Liver (tissue), 9 donors: ENCODE data around the gene MACROD1. TPM values are rescaled to one million over a fixed set of nuclear protein-coding genes. Genes with fewer than 3 reads are reported as not detected.

Experiments
- DNase-seq: peaks from one replicate; pipeline ENCODE4 v3.0.0-alpha.2; 2017; ENCODE audit warnings: low spot score
- H3K27ac ChIP-seq, 2 donors: one replicate each; pipeline ENCODE4 v1.7.0; 2013; ENCODE audit warnings: inconsistent platforms in 2 of 2, low read length in 2 of 2, control low read depth in 1 of 2, low read depth in 1 of 2, mild to moderate bottlenecking in 1 of 2
- H3K27me3 ChIP-seq, 4 donors: one replicate each; pipeline versions ENCODE4 v1.6.1 to v1.7.0; 2013; ENCODE audit warnings: low read length in 3 of 4, inconsistent platforms in 1 of 4, mild to moderate bottlenecking in 1 of 4, moderate library complexity in 1 of 4; ENCODE audit not compliant: control insufficient read depth in 4 of 4, insufficient read depth in 4 of 4
- H3K36me3 ChIP-seq, 4 donors: one replicate each; pipeline versions ENCODE4 v1.6.1 to v1.7.0; 2013; ENCODE audit warnings: low read length in 3 of 4, mild to moderate bottlenecking in 3 of 4, low read depth in 1 of 4, moderate library complexity in 1 of 4; ENCODE audit not compliant: control insufficient read depth in 4 of 4, insufficient read depth in 3 of 4
- H3K4me1 ChIP-seq, 4 donors: one replicate each; pipeline versions ENCODE4 v1.6.1 to v1.7.0; 2013; ENCODE audit warnings: low read length in 3 of 4, mild to moderate bottlenecking in 3 of 4, moderate library complexity in 1 of 4; ENCODE audit not compliant: control insufficient read depth in 4 of 4, insufficient read depth in 4 of 4
- H3K4me3 ChIP-seq, 3 donors: one replicate each; pipeline versions ENCODE4 v1.6.1 to v1.7.0; 2013; ENCODE audit warnings: low read length in 3 of 3, control low read depth in 1 of 3, low read depth in 1 of 3, mild to moderate bottlenecking in 1 of 3
- H3K9ac ChIP-seq, 2 donors: one replicate each; pipeline ENCODE4 v1.7.0; 2013; ENCODE audit warnings: low read length in 2 of 2, mild to moderate bottlenecking in 2 of 2, moderate library complexity in 2 of 2, control low read depth in 1 of 2, low read depth in 1 of 2
- H3K9me3 ChIP-seq, 4 donors: one replicate each; pipeline versions ENCODE4 v1.6.1 to v1.7.0; 2013; ENCODE audit warnings: low read length in 3 of 4; ENCODE audit not compliant: control insufficient read depth in 4 of 4
- CTCF ChIP-seq: fragments of 150-350 bp; IDR thresholded peaks from 2 replicates; pipeline ENCODE4 v1.5.1; 2017; ENCODE audit warnings: improper control_type of control experiment, low read depth, low read length; ENCODE audit not compliant: missing input control
- EGR1 ChIP-seq, 2 donors: IDR thresholded peaks; 2 replicates each; pipeline ENCODE4 v1.6.1; 2016 to 2018; ENCODE audit warnings: antibody characterized with exemption in 2 of 2, low read depth in 2 of 2
- FOXA1 ChIP-seq: IDR thresholded peaks from 2 replicates; pipeline ENCODE4 v1.6.1; 2016; ENCODE audit warnings: antibody characterized with exemption
- FOXA2 ChIP-seq: IDR thresholded peaks from 2 replicates; pipeline ENCODE4 v1.6.1; 2016; ENCODE audit warnings: antibody characterized with exemption
- HNF4A ChIP-seq, 2 donors: conservative IDR thresholded peaks; 2 replicates each; pipeline ENCODE4 v1.6.1; 2016; ENCODE audit warnings: antibody characterized with exemption in 2 of 2, mild to moderate bottlenecking in 2 of 2
- HNF4G ChIP-seq: IDR thresholded peaks from 2 replicates; pipeline ENCODE4 v1.6.1; 2016; ENCODE audit warnings: antibody characterized with exemption
- JUND ChIP-seq, 2 donors: IDR thresholded peaks; 2 replicates each; pipeline ENCODE4 v1.6.1; 2016; ENCODE audit warnings: antibody characterized with exemption in 2 of 2
- NR2F2 ChIP-seq: IDR thresholded peaks from 2 replicates; pipeline ENCODE4 v1.6.1; 2016; ENCODE audit warnings: antibody characterized with exemption
- REST ChIP-seq: IDR thresholded peaks from 2 replicates; pipeline ENCODE4 v1.6.1; 2016; ENCODE audit warnings: antibody characterized with exemption, mild to moderate bottlenecking
- RXRA ChIP-seq, 2 donors: IDR thresholded peaks; 2 replicates each; pipeline ENCODE4 v1.6.1; 2017 to 2018; ENCODE audit warnings: antibody characterized with exemption in 2 of 2, mild to moderate bottlenecking in 1 of 2
- SP1 ChIP-seq: IDR thresholded peaks from 2 replicates; pipeline ENCODE4 v1.6.1; 2018; ENCODE audit warnings: antibody characterized with exemption, mild to moderate bottlenecking
- TAF1 ChIP-seq: conservative IDR thresholded peaks from 2 replicates; pipeline ENCODE4 v1.6.1; 2016; ENCODE audit warnings: antibody characterized with exemption, mild to moderate bottlenecking
- YY1 ChIP-seq: IDR thresholded peaks from 2 replicates; pipeline ENCODE4 v1.6.1; 2016; ENCODE audit warnings: antibody characterized with exemption, mild to moderate bottlenecking
- WGBS: extraction: QIAGEN DNeasy Blood & Tissue Kit; methylation state at CpG from one replicate; pipeline ENCODE4 v1.1.7; 2013; 5-methylcytosine and 5-hydroxymethylcytosine counted together
- polyA plus RNA-seq, 2 donors: library from polyadenylated mRNA; stranded (reverse) in 1 of 2; unstranded in 1 of 2; fragments of 200-250 nt in 1 of 2; fragments of >200 nt in 1 of 2; fragmentation: Nextera tagmentation in 1 of 2; extraction: Ambion mirVana in 1 of 2; gene quantifications; one replicate each; pipeline versions ENCODE4 v1.2.1 to v1.2.3, GENCODE V29; 2013 to 2015
- total RNA-seq, 2 donors: library from RNA; depleted of rRNA; stranded (reverse); fragments of >200 nt; gene quantifications; one replicate each; pipeline ENCODE4 v1.2.3, GENCODE V29; 2014
- TF ChIP-seq, protein P1 (sequence below): IDR thresholded peaks from 2 replicates; pipeline ENCODE4 v1.6.1; 2016; ENCODE audit warnings: antibody characterized with exemption
- TF ChIP-seq, protein P2 (sequence below): IDR thresholded peaks from 2 replicates; pipeline ENCODE4 v1.6.1; 2016; ENCODE audit warnings: antibody characterized with exemption
- donor health status: healthy.
- donor health status: healthy.
- donor health status: healthy.
- donor health status: healthy.
- donor health status: healthy.

The MACROD1 gene
- total and polyA plus RNA-seq, 4 donors, result 8.9 to 25.9 (median 13.1) TPM

DNA sequence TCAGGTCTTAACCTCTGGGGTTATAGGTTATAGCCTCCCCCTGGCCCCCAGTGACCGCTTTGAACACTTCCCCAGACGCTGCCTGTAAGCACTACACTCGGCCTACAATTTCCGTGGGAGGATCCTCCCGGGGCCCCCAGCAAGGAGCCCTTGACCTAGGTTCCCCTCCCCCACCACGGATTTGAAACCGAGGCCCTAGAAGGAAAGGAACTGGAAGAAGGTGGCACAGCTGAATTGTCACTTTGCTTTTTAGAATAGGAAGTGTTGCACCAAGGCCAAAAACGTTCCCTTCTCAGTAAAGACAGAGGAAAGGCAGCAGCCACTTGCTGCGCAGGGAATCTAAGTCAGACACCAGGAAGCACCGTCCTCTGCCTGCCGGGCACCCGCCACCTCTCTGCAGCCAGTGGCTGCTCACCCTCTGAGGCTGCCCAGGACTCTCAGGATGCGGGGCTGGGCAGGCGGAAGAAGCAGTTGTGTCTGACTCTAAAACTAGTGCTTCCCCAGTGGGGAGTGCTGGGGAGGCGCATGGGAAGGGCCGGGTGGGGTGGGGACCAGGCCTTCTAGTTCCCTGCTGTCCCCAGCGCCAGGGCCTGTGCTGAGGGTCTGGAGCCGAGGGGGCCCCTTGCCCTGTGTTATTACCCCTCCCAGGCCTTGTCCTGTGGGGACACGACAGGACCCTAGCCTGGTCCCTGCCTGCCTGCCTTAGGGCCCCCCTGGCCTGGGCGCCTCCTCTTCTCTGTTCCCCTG lies 138.1 kb downstream of the MACROD1 start:
- Histone ChIP-seq H3K36me3 (no peaks in the 10 kb centered on the region), H3K9ac (no peak overlapping the region), H3K27ac (no peak overlapping the region), H3K27me3 (no peaks in the 10 kb centered on the region), H3K4me3 (no peak overlapping the region), H3K9me3 (no peaks in the 10 kb centered on the region), H3K4me1 (peaks cover 0 to 3% (median 1%) of the 10 kb centered on the region in 4 donors)
- WGBS, result 68% methylated on average over 20 of the region's 20 CpGs
- DNase-seq, result no peak
- no peak for TF ChIP-seq TAF1
- TF ChIP-seq NR2F2, result no peak
- no peak for TF ChIP-seq YY1
- TF ChIP-seq CTCF, result no peak
- TF ChIP-seq, protein P1, sequence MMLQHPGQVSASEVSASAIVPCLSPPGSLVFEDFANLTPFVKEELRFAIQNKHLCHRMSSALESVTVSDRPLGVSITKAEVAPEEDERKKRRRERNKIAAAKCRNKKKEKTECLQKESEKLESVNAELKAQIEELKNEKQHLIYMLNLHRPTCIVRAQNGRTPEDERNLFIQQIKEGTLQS, result no peak
- no peak for TF ChIP-seq JUND (IDR thresholded peaks at IDR 0.05)
- no peak for TF ChIP-seq REST
- TF ChIP-seq RXRA (IDR thresholded peaks at IDR 0.05), result no peak
- no peak for TF ChIP-seq SP1
- TF ChIP-seq, protein P2, sequence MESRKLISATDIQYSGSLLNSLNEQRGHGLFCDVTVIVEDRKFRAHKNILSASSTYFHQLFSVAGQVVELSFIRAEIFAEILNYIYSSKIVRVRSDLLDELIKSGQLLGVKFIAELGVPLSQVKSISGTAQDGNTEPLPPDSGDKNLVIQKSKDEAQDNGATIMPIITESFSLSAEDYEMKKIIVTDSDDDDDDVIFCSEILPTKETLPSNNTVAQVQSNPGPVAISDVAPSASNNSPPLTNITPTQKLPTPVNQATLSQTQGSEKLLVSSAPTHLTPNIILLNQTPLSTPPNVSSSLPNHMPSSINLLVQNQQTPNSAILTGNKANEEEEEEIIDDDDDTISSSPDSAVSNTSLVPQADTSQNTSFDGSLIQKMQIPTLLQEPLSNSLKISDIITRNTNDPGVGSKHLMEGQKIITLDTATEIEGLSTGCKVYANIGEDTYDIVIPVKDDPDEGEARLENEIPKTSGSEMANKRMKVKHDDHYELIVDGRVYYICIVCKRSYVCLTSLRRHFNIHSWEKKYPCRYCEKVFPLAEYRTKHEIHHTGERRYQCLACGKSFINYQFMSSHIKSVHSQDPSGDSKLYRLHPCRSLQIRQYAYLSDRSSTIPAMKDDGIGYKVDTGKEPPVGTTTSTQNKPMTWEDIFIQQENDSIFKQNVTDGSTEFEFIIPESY, result no peak
- TF ChIP-seq EGR1 (IDR thresholded peaks at IDR 0.05; ENCODE audit: low read depth in 2 of 2), result no peak
- no peak for TF ChIP-seq FOXA1
- no peak for TF ChIP-seq HNF4G
- TF ChIP-seq FOXA2, result no peak

DNA sequence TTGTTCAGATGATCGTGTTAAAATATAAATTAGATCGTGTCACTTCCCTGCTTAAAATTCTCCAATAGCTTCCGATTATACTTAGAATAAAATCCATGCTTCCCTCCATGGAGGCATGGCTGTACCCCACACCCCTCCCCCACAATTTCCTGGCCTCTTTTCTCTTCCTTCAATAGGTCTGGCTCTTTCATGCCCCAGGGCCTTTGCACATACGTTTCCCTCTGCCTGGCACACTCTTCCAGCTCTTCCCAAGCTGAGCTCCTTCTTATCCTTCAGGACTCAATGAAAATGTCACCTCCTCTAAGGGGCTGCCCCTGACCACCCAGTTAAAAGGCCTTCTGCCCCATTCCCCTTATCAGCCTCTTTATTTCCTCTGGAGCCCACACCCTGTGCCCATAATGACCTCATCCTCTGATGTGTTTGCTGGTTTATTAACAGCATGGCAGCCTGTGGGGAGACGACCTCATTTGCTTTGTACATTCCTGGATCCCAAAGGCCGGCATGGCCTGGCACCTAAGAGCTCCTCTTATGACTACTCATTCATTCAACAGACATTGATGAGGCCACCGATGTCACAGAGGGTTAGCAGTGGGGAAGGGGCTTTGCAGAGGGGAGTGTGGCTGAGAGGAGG lies 139.2 kb downstream of the MACROD1 start:
- no peaks in the 10 kb centered on the region for H3K27me3 ChIP-seq
- no peak overlapping the region for H3K27ac ChIP-seq
- no peak overlapping the region for H3K4me3 ChIP-seq
- H3K9ac ChIP-seq, result no peak overlapping the region
- WGBS, result 91% methylated on average over 7 of the region's 7 CpGs
- no peaks in the 10 kb centered on the region for H3K9me3 ChIP-seq
- no peaks in the 10 kb centered on the region for H3K36me3 ChIP-seq
- peaks cover 0 to 3% (median 1%) of the 10 kb centered on the region in 4 donors for H3K4me1 ChIP-seq
- DNase-seq, result no peak
- TF ChIP-seq SP1 (no peak), FOXA2 (no peak), TAF1 (no peak), JUND (IDR thresholded peaks at IDR 0.05) (no peak), EGR1 (IDR thresholded peaks at IDR 0.05; ENCODE audit: low read depth in 2 of 2) (no peak), HNF4A (conservative IDR thresholded peaks at IDR 0.05) (no peak), CTCF (no peak), FOXA1 (no peak), REST (no peak), RXRA (IDR thresholded peaks at IDR 0.05) (no peak)
- TF ChIP-seq, protein P1, result no peak
